C4-2B (cell line): ENCODE results near the gene PSMB10.

Experiments
- CTCF ChIP-seq: fragments of 450-650 bp; conservative IDR thresholded peaks from 2 replicates; pipeline ENCODE4 v1.5.1; 2017; ENCODE audit warnings: mild to moderate bottlenecking
- ZFX ChIP-seq: fragments of 450-650 bp; IDR thresholded peaks from 2 replicates; pipeline ENCODE4 v1.6.1; 2017

DNA sequence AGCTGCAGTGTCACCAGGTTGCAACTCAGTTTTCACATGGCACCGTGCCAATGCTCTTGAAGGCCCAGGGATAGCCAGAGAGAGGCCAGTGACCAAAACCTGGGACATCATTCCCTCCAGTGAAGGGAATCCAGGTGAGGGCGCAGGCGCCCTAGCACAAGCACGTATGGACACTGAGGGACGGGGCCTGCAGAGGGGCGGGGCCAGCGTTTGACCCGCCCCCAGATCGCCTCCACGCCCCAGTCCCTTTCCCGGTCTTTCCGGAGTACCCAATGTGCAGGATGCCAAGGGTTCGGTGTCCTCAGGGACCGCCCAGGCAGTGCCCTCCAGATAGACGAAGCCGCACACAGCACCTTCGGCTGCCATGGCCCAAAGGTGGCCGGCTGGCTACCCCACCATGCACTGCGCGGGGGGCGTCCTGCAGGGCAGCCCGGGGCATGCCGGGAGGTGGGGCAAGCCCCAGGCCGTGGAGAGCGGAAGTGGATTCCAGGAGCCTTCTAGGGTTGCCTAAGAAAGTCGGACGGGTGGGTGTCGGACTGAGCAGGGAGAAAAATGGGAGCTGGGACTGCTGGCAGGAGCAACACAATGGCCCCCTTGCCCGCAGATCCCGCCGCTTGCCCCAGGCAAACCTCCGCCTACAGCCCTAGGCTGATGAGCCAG lies 27.1 kb upstream of the PSMB10 start:
- TF ChIP-seq CTCF (no peak), ZFX (no peak)
